Measurements from ENCODE around the gene HBP1.
"Not testable (repeated sequence)": the region's sequence is repeated elsewhere in the genome, so short reads cannot be mapped to it uniquely, and the experiment has no call there.

HBP1 gene

DNA sequence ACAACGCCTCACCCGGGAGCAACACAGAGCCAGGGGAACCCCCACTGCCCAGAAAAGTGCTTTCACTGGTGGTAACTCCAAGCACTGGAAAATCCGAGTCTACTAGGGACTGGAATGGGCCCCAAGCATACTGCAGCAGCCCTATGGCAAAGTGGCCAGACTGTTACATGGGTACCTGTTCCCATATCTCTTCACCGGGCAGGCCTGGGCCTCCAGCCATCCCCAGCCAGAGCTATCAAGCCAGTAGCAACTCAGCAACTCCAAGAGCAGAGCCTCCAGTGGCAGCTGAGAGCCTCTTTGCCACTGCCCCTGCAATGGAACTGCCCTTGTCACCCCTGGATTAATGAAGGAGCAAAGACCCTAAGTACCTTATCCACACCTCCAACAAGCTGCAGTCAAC lies 73.5 kb downstream of the HBP1 start:
- Mint-ChIP-seq H3K36me3 (ENCODE audit: low read depth) (peaks cover 56% of the 10 kb centered on the region), H3K4me1 (no peaks in the 10 kb centered on the region), H3K4me3 (no peak overlapping the region), H3K27ac (no peak overlapping the region), H3K27me3 (ENCODE audit: low read depth) (no peaks in the 10 kb centered on the region), H3K9me3 (peaks cover 35% of the 10 kb centered on the region)
- TF ChIP-seq, protein P1, sequence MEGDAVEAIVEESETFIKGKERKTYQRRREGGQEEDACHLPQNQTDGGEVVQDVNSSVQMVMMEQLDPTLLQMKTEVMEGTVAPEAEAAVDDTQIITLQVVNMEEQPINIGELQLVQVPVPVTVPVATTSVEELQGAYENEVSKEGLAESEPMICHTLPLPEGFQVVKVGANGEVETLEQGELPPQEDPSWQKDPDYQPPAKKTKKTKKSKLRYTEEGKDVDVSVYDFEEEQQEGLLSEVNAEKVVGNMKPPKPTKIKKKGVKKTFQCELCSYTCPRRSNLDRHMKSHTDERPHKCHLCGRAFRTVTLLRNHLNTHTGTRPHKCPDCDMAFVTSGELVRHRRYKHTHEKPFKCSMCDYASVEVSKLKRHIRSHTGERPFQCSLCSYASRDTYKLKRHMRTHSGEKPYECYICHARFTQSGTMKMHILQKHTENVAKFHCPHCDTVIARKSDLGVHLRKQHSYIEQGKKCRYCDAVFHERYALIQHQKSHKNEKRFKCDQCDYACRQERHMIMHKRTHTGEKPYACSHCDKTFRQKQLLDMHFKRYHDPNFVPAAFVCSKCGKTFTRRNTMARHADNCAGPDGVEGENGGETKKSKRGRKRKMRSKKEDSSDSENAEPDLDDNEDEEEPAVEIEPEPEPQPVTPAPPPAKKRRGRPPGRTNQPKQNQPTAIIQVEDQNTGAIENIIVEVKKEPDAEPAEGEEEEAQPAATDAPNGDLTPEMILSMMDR (IDR thresholded peaks at IDR 0.05; ENCODE audit: unreplicated experiment in 3 of 3), result no peak

DNA sequence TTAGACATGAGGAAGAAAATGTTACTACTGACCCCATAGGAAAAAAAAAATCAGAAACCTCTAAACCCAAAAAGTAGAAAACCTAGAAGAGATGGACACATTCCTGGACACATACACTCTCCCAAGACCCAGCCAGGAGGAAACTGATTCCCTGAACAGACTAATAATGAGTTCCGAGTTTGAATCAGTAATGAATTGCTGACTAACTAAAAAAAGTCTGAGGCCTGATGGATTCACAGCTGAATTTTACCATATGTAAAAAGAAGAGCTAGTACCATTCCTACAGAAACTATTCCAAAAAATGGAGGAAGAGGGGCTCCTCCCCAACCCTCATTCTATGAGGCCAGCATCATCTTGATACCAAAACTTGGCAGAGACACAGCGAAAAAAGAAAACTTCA lies 75.8 kb downstream of the HBP1 start:
- TF ChIP-seq, protein P1 (IDR thresholded peaks at IDR 0.05; ENCODE audit: unreplicated experiment in 3 of 3), result no peak
- Mint-ChIP-seq H3K36me3 (ENCODE audit: low read depth) (peaks cover 61% of the 10 kb centered on the region), H3K4me1 (no peaks in the 10 kb centered on the region), H3K4me3 (no peak overlapping the region), H3K27ac (no peak overlapping the region), H3K9me3 (peaks cover 35% of the 10 kb centered on the region), H3K27me3 (ENCODE audit: low read depth) (no peaks in the 10 kb centered on the region)

DNA sequence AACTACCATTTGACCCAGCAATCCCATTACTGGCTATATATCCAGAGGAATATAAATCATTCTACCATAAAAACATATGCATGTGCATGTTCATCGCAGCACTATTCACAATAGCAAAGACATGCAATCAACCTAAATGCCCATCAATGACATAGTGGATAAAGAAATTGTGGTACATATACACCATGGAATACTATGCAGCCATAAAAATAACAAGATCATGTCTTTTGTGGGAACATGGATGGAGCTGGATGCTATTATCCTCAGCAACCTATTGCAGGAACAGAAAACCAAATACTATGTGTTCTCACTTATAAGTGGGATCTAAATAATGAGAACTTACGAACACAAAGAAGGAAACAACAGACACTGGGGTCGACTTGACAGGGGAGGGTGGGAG lies 78.0 kb downstream of the HBP1 start:
- Mint-ChIP-seq H3K9me3 (peaks cover 35% of the 10 kb centered on the region), H3K36me3 (ENCODE audit: low read depth) (peaks cover 56% of the 10 kb centered on the region)
- not testable (repeated sequence) for H3K4me3 Mint-ChIP-seq; H3K27ac Mint-ChIP-seq; H3K4me1 Mint-ChIP-seq; H3K27me3 Mint-ChIP-seq (ENCODE audit: low read depth)

DNA sequence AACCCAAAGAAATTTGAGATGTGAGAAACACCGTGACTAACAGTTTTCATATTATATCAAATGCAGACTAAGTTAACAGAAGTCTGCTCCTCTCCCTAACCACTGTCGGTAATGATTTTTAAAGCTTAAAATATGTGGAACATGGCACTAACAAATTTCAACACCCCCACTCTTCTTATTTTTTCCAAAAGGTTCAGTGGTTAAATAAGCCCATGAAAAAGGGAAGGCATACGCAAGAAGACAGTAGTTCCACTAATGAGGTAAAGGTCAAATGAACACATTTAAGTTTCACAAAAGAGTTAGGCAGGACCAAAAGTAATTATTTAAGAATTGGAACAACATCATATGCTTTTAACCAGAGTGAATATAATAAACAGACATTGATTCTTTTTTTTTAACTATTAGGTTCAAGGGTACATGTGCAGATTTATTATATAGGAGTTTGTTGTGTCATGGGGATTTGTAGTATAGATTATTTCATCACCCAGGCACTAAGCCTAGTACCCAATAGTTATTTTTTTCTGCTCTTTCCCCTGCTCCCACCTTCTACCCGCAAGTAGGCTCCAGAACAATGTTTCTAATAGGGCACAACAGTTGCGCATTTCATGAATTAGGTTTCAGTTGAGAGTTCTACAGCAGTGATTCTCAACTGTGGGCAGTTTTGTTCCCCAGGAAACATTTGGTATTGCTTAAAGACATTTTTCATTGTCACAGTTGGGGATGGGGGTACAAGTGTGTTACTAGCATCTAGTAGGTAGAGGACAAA lies 79.9 kb downstream of the HBP1 start:
- Mint-ChIP-seq H3K4me1 (no peaks in the 10 kb centered on the region), H3K27me3 (ENCODE audit: low read depth) (no peaks in the 10 kb centered on the region), H3K27ac (no peak overlapping the region), H3K4me3 (no peak overlapping the region), H3K9me3 (peaks cover 31% of the 10 kb centered on the region), H3K36me3 (ENCODE audit: low read depth) (peaks cover 42% of the 10 kb centered on the region)
- TF ChIP-seq, protein P1 (IDR thresholded peaks at IDR 0.05; ENCODE audit: unreplicated experiment in 3 of 3), result no peak

DNA sequence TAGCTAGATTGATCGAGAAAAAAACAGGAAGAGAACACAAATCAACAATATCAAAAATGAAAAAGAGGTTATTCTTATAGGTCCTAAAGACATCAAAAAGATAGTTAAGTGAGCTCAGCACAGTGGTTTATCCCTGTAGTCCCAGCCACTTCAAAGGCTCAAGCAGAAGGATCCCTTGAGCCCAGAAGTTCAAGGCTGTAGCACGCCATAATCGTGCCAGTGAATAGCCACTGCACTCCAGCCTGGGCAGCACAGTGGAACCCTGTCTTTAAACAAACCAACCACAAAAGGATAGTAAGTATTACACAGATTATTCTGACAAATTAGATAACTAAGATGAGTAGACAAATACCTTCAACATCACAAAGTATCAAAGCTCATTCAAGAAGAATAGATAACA lies 83.2 kb downstream of the HBP1 start:
- peaks cover 2% of the 10 kb centered on the region for H3K9me3 Mint-ChIP-seq

More for the DNA sequence above, 83.2 kb downstream of the HBP1 start:
- Mint-ChIP-seq H3K27ac (no peak overlapping the region), H3K4me3 (no peak overlapping the region), H3K27me3 (ENCODE audit: low read depth) (no peaks in the 10 kb centered on the region), H3K36me3 (ENCODE audit: low read depth) (peaks cover 11% of the 10 kb centered on the region), H3K4me1 (no peaks in the 10 kb centered on the region)
- TF ChIP-seq, protein P1 (IDR thresholded peaks at IDR 0.05; ENCODE audit: unreplicated experiment in 3 of 3), result no peak
